Measurements from ENCODE around the gene GCKR. TPM values are rescaled to one million over a fixed set of nuclear protein-coding genes. Genes with fewer than 3 reads are reported as not detected.

Gene GCKR
- total RNA-seq, 1 experiment from 2014 or later: 0.11 TPM

DNA sequence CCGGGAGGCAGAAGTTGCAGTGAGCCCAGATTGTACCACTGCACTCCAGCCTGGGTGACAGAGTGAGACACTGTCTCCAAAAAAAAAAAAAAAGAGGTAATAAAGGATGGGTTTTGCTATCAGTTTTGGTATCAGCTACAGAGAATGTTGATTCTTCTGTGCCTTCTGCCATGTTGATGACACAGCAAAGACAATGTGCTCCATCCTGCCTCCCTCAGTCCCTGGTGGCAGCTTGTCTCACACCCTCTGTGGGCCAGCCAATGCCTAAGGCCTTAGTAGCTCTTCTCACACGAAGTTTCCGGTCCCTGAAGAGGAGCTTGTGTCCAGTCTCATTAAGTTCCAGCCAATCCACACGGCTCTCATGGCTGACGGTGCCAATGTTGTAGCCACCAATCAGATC, 24.7 kb upstream of the GCKR start:
- no peaks in the 10 kb centered on the region for H3K27me3 Mint-ChIP-seq (ENCODE audit: low read depth)
- Histone ChIP-seq H3K23me2 (ENCODE audit: insufficient read length, low read depth, low read length, poor library complexity, severe bottlenecking) (no peaks in the 10 kb centered on the region), H3K18ac (ENCODE audit: insufficient read length, low read depth, low read length) (no peak overlapping the region), H2BK15ac (ENCODE audit: low read depth, low read length) (no peak overlapping the region), H3K79me1 (ENCODE audit: insufficient read depth, low read depth, low read length, poor library complexity, severe bottlenecking) (no peaks in the 10 kb centered on the region), H3K23ac (ENCODE audit: insufficient read length, low read depth, low read length) (no peak overlapping the region), H4K5ac (ENCODE audit: insufficient read length, low read depth, low read length) (no peak overlapping the region), H2BK12ac (ENCODE audit: insufficient read length, low read depth, low read length) (no peak overlapping the region), H3K4ac (ENCODE audit: low read depth, low read length) (no peak overlapping the region), H3K56ac (ENCODE audit: insufficient read length, low read depth, low read length) (no peak overlapping the region), H2AFZ (ENCODE audit: low read length) (no peak overlapping the region), H2BK120ac (ENCODE audit: low read depth, low read length, poor library complexity, severe bottlenecking) (no peak overlapping the region), H3K4me1 (ENCODE audit: insufficient read depth, low read length) (no peaks in the 10 kb centered on the region), H3K14ac (ENCODE audit: insufficient read depth, low read length) (no peak overlapping the region), H2BK5ac (ENCODE audit: insufficient read length, low read length) (no peak overlapping the region), H4K8ac (replicated peaks; ENCODE audit: insufficient read length, low read depth, low read length) (no peak overlapping the region), H3K79me2 (ENCODE audit: insufficient read depth, low read length) (no peaks in the 10 kb centered on the region), H2AK5ac (ENCODE audit: insufficient read length, low read length) (no peak overlapping the region), H2BK20ac (ENCODE audit: low read depth, low read length, poor library complexity, severe bottlenecking) (no peak overlapping the region), H3K27ac (ENCODE audit: insufficient read length, low read depth, low read length) (no peak overlapping the region), H3T11ph (ENCODE audit: low read length) (no peak overlapping the region), H4K20me1 (ENCODE audit: control insufficient read depth, insufficient read depth, insufficient read length) (no peaks in the 10 kb centered on the region), H3K9me3 (ENCODE audit: control insufficient read depth, low read depth, low read length) (no peaks in the 10 kb centered on the region), H3K9ac (ENCODE audit: extremely low read depth, insufficient read length, low read length) (no peak overlapping the region), H3K4me2 (ENCODE audit: insufficient read depth, insufficient read length, low read length) (no peak overlapping the region), H4K91ac (ENCODE audit: insufficient read length, low read depth, low read length) (no peak overlapping the region), H3K27me3 (ENCODE audit: insufficient read depth, low read length) (no peaks in the 10 kb centered on the region)
- TF ChIP-seq, protein P1, sequence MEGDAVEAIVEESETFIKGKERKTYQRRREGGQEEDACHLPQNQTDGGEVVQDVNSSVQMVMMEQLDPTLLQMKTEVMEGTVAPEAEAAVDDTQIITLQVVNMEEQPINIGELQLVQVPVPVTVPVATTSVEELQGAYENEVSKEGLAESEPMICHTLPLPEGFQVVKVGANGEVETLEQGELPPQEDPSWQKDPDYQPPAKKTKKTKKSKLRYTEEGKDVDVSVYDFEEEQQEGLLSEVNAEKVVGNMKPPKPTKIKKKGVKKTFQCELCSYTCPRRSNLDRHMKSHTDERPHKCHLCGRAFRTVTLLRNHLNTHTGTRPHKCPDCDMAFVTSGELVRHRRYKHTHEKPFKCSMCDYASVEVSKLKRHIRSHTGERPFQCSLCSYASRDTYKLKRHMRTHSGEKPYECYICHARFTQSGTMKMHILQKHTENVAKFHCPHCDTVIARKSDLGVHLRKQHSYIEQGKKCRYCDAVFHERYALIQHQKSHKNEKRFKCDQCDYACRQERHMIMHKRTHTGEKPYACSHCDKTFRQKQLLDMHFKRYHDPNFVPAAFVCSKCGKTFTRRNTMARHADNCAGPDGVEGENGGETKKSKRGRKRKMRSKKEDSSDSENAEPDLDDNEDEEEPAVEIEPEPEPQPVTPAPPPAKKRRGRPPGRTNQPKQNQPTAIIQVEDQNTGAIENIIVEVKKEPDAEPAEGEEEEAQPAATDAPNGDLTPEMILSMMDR (conservative IDR thresholded peaks at IDR 0.05): no peak
- H3K9me3 Mint-ChIP-seq: no peaks in the 10 kb centered on the region
- no CpG with 5 or more reads among the region's 5 CpGs for WGBS (ENCODE audit: extremely low coverage, insufficient read length, low lambda C conversion rate)
- no peak overlapping the region for H3K4me3 Mint-ChIP-seq
- no peaks in the 10 kb centered on the region for H3K4me1 Mint-ChIP-seq
- H3K27ac Mint-ChIP-seq: 0 out of 7 replicates have a peak overlapping the region, but pooled peaks of 1 of the 3 experiments have one; percentile 15
- no peak for DNase-seq
- H3K36me3 Mint-ChIP-seq (ENCODE audit: insufficient read depth in 1 of 3, low read depth in 3 of 3): peaks cover 7 to 20% (median 10%) of the 10 kb centered on the region in 3 experiments; a peak in 6 of 7 replicates

Data from H9 (cell line).